ENCODE measurements around the gene EYA3. TPM values are rescaled to one million over a fixed set of nuclear protein-coding genes. Genes with fewer than 3 reads are reported as not detected.

The EYA3 gene
- total RNA-seq, 2 experiments from 2014 or later, result 30.1 to 37.1 TPM

DNA sequence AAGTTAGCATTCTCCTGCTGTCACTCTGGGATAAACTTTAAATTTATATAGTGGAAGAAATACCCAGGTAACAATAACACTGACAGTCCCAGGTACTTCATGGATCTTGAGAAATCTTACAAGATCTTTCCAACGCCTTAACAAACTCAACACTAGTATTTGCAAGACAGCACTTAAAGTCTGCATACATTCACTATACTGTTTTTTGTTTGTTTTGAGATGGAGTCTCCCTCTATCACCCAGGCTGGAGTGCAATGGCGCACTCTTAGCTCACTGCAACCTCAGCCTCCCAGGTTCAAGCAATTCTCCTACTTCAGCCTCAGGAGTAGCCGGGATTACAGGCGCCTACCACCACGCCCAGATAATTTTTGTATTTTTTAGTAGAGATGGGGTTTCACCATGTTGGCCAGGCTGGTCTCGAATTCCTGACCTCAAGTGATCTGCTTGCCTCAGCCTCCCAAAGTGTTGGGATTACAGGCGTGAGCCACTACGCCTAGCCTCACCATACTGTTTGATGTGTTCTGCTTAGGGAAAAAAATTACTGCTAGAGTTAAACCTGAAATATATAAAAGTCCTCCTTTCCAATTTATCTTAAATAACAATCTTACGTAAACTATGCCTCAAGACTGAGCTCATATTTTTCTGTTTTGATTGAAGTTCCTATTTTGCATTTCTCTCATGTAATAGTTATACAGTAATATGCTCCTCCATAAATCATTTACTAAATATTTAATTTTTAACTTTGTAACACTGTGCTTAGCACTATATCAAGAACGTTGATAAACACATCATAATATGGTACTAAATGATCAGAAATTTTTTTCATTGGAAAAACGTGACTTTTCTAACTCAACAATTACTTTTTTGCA is 17.5 kb downstream of the EYA3 start:
- ChIA-PET POLR2A (no interaction called here), CTCF (interaction anchor here (0.6 to 1.3 kb wide), 2 partner anchors 15 to 44 kb away, joined by 3 read pairs; no protein-coding TSS in a partner anchor)
- Mint-ChIP-seq H3K4me3 (no peak overlapping the region), H3K27me3 (no peaks in the 10 kb centered on the region), H3K4me1 (peaks cover 25% of the 10 kb centered on the region), H3K9me3 (ENCODE audit: low read depth) (no peaks in the 10 kb centered on the region), H3K36me3 (ENCODE audit: low read depth) (peaks cover 6% of the 10 kb centered on the region), H3K27ac (no peak overlapping the region)
- ATAC-seq (no peak), DNase-seq (no peak)
- intact Hi-C loops (cut with DNase I, micrococcal nuclease), result no loop called here

DNA sequence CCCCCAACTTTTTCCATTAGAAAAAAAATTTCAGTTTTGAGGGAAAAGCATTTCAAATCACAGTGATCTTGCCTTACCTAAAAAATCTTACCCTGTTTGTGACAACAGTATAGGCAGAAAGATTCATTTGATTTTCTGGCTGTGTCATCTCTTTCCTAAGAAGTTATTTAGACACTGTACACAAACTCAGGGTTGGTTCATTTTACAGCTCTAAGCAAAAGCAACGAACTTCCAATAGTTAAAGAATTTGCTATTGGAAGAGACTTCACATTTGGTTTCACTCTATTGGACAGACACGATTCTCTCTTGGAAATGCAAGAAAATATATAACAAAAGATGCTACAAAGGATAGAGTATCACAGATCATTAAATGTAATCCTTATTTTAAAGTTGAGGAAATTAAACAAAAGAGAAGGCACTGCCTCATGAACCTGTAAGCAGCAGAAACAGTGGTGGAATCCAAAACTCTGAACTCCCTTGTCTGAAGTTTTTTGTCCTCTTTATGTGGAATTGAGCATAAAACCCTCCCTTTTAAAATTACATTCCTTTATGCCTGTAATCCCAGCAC is 20.8 kb downstream of the EYA3 start:
- intact Hi-C loops (cut with DNase I, micrococcal nuclease), result no loop called here
- Mint-ChIP-seq H3K4me3 (no peak overlapping the region), H3K4me1 (peaks cover 26% of the 10 kb centered on the region), H3K36me3 (ENCODE audit: low read depth) (peaks cover 7% of the 10 kb centered on the region), H3K9me3 (ENCODE audit: low read depth) (no peaks in the 10 kb centered on the region), H3K27ac (no peak overlapping the region), H3K27me3 (no peaks in the 10 kb centered on the region)
- no peak for DNase-seq
- POLR2A ChIA-PET, result no interaction called here
- CTCF ChIA-PET, result interaction anchor here (1.0 to 2.0 kb wide), 5 partner anchors 10 to 24 kb away, joined by 4 to 6 read pairs (median 5); no protein-coding TSS in a partner anchor
- no peak for ATAC-seq

DNA sequence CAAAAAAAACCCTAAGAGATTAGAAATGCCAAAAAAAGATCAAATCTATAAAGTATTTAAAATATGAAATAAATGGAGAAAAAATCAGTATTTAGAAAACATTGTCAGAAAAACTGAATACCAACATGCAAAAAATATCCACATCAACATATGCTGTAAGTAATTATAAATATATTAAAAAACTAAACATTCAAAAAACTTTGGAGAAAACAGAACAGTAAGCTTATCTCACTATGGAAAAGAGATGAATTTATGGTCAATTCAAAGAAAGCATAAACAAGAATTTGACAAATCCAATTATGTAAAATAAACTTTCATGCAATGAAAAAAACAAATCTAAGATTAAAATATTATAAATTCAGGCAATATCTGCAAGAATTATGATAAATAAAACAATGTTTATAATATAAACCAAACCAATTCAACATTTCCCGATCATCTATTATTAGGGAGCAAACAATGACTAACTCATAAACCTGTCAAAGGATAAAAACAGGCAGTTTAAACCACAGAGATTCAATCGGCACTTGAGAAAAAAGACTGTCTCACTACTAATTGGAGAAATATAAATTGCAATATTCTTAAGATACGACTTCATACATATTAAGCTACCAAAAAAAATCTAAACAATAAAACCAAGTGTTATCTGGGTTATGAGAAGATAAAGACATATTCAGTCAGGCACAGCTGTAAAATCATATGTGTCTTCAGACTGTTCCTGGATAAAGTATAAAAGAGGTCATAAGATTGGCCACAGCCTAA is 21.8 kb downstream of the EYA3 start:
- Mint-ChIP-seq H3K9me3 (ENCODE audit: low read depth) (no peaks in the 10 kb centered on the region), H3K27ac (no peak overlapping the region), H3K4me3 (no peak overlapping the region), H3K4me1 (peaks cover 29% of the 10 kb centered on the region), H3K27me3 (no peaks in the 10 kb centered on the region), H3K36me3 (ENCODE audit: low read depth) (peaks cover 6% of the 10 kb centered on the region)
- DNase-seq, result no peak
- no peak for ATAC-seq
- intact Hi-C loops (cut with DNase I, micrococcal nuclease), result no loop called here
- POLR2A ChIA-PET, result interaction anchor here (0.6 kb wide), 1 partner anchor 12 kb away, joined by 4 read pairs; no protein-coding TSS in a partner anchor
- CTCF ChIA-PET, result interaction anchor here (0.7 to 2.0 kb wide), 4 partner anchors 11 to 193 kb away, joined by 4 to 6 read pairs (median 5); no protein-coding TSS in a partner anchor

DNA sequence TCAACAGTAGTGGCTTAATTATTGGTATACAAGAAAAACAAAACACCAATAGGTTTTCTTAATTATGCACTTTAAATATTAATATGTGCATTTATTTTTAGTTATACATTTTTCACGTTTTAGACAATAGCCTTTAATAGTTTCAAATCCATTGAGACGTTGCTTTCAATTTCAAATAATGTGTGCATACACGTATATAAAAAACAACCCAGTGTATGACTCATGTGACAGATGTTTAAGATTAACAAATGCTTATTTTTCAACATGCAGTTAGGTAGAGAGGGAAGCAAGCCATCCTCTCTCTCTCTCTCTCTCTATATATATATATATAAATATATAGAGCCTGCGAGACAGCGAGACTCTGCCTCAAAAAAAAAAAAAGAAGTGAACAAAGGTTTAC is 24.3 kb downstream of the EYA3 start:
- Mint-ChIP-seq H3K27me3 (no peaks in the 10 kb centered on the region), H3K4me3 (no peak overlapping the region), H3K4me1 (peaks cover 41% of the 10 kb centered on the region), H3K9me3 (ENCODE audit: low read depth) (no peaks in the 10 kb centered on the region), H3K36me3 (ENCODE audit: low read depth) (peaks cover 9% of the 10 kb centered on the region), H3K27ac (no peak overlapping the region)
- ChIA-PET CTCF (interaction anchor here (0.6 kb wide), 1 partner anchor 592 kb away, joined by 3 read pairs; no protein-coding TSS in a partner anchor), POLR2A (no interaction called here)
- DNase-seq (no peak), ATAC-seq (no peak)
- intact Hi-C loops (cut with DNase I, micrococcal nuclease), result no loop called here

DNA sequence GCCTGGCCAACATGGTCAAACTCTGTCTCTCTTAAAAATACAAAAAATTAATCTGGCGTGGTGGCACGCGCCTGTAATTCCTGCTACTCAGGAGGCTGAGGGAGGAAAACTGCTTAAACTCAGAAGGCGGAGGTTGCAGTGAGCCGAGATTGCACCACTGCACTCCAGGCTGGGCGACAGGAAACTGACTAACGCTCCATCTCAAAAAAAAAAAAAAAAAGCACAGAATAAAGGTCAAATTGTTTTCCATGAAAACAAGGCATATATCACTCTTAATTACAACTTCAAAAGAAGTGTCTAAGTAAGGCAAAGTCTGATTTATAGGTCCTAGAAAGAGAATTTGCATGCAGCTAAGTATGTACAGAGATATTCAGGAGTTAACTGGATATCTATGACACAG is 25.6 kb downstream of the EYA3 start:
- ATAC-seq (peak; percentile 52), DNase-seq (peak; percentile 60)
- POLR2A ChIA-PET, result no interaction called here
- Mint-ChIP-seq H3K4me1 (peaks cover 53% of the 10 kb centered on the region), H3K9me3 (ENCODE audit: low read depth) (no peaks in the 10 kb centered on the region), H3K27me3 (no peaks in the 10 kb centered on the region), H3K36me3 (ENCODE audit: low read depth) (peaks cover 9% of the 10 kb centered on the region), H3K27ac (peak overlapping the region; percentile 47), H3K4me3 (no peak overlapping the region)
- CTCF ChIA-PET, result no interaction called here
- intact Hi-C loops (cut with DNase I, micrococcal nuclease), result loop anchor here in 1 of 2 experiments (1.0 kb wide), 1 partner anchor 25 kb away; the partner anchor contains the start of gene EYA3

DNA sequence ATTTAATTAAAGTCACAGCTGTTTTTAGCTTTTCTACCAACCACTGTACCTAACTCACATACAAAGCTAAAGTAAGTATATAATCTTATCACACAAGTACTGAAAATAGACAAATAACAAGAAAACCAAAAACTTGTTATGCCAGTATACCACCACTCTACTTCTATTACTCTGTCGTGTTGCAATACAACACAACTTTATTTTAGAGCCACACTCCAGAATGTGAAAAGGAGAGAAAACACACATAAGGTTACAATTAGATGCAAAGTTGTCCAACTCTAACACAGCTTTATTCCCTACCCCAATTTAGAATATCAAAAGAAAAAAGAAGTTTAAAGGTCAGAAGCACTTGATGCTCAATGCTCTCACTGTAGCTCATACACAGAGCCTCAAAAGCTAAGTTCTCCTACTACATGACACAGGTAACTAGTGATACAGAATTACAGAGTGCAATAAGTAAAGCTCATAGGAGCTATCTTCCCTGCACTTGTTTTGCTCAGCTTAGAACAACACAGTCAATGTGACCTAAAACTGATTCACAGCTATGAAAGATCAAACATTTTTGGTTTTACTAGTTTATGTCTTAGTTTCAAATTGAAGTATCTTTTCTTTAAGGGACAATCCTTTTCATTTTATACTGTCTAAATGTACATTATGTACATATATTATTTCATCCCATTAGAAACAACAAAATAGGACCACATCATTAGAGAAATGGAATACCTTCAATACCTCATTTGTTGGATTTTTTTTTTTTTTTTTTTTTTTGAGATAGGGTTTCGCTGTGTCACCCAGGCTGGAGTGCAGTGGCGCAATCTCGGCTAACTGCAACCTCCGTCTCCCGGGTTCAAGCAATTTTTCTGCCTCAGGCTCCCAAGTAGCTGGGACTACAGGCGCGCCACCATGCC is 29.2 kb downstream of the EYA3 start:
- H3K27me3 Mint-ChIP-seq, result no peaks in the 10 kb centered on the region
- peak overlapping the region; percentile 58 for H3K27ac Mint-ChIP-seq
- DNase-seq (no peak), ATAC-seq (peak; percentile 79)
- intact Hi-C loops (cut with DNase I, micrococcal nuclease), result no loop called here
- ChIA-PET CTCF (interaction anchor here (0.5 to 3.2 kb wide), 6 partner anchors 16 to 149 kb away, joined by 3 to 14 read pairs (median 4); partner anchors contain the start of gene EYA3), POLR2A (interaction anchor here (0.6 to 1.1 kb wide), 3 partner anchors 17 to 377 kb away, joined by 3 to 4 read pairs (median 3); partner anchors contain the start of gene EYA3)
- H3K36me3 Mint-ChIP-seq (ENCODE audit: low read depth), result peaks cover 13% of the 10 kb centered on the region
- H3K9me3 Mint-ChIP-seq (ENCODE audit: low read depth), result no peaks in the 10 kb centered on the region
- H3K4me3 Mint-ChIP-seq, result no peak overlapping the region
- peaks cover 64% of the 10 kb centered on the region for H3K4me1 Mint-ChIP-seq

DNA sequence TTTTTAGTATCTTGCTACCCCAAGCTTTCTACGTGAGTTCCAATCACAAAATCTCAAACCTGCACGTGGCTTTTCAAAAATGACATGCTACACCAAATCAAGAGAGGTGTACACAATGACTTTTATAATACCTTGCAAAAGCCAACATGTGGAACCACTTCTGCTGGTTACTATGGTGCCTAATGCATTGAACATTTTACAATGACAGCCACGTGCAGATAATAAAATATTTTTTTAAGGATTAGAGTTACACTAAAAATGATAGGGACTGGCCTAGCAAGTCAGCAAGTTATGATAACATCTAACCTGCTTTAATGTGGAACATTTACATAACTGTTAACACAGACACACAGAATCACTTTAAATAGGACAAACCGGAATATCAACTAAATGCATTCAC is 30.2 kb downstream of the EYA3 start:
- peaks cover 15% of the 10 kb centered on the region for H3K36me3 Mint-ChIP-seq (ENCODE audit: low read depth)
- intact Hi-C loops (cut with DNase I, micrococcal nuclease), result no loop called here
- POLR2A ChIA-PET, result no interaction called here

DNA sequence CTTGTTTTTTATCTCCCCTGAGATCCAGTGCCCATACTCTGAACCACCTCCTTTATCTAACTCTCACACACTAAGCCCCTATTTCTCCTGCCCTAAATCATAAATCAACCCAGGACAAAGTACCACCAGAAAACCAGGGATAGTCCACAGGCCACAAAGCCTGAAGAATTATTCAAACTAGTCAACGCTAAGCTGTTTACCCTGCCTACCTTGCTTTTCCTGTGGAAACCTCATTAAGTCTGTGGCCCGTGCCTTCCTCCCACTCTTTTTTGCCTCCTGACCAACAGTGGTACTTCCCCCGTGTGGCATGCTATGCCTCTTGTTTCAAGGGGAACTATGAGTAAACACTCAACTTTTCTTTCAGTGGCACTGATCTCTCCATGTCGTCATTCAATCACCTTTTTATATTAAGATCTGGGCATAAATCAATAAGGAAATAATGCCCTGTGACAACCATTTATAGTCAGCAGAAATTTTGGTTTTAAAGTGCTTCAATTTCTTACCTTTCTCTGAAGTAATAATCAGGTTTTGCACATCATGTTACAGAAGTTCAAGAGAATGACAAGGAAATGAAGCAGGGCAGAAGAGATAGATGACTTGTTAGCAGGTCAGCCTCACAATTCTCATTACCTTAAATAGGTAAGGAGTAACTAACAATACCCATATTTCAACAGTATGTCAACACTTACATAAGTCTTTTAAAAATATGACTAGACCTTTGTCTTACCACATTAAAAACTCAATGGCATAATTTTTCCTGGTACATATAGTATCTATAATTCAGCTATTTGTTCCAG is 32.1 kb downstream of the EYA3 start:
- peaks cover 47% of the 10 kb centered on the region for H3K4me1 Mint-ChIP-seq
- no peaks in the 10 kb centered on the region for H3K9me3 Mint-ChIP-seq (ENCODE audit: low read depth)
- DNase-seq, result peak; percentile 85
- peak overlapping the region; percentile 1 for H3K4me3 Mint-ChIP-seq
- CTCF ChIA-PET, result interaction anchor here (0.5 to 3.2 kb wide), 8 partner anchors 19 to 453 kb away, joined by 3 to 14 read pairs (median 3); no protein-coding TSS in a partner anchor
- peaks cover 18% of the 10 kb centered on the region for H3K36me3 Mint-ChIP-seq (ENCODE audit: low read depth)
- POLR2A ChIA-PET, result no interaction called here
- intact Hi-C loops (cut with DNase I, micrococcal nuclease), result loop anchor here in 1 of 2 experiments (1.0 kb wide), 4 partner anchors 32 to 144 kb away; partner anchors contain the start of gene EYA3
- H3K27me3 Mint-ChIP-seq, result no peaks in the 10 kb centered on the region
- H3K27ac Mint-ChIP-seq, result peak overlapping the region; percentile 83
- ATAC-seq, result peak; percentile 85

More for the DNA sequence above, 30.2 kb downstream of the EYA3 start:
- no peaks in the 10 kb centered on the region for H3K27me3 Mint-ChIP-seq
- CTCF ChIA-PET, result interaction anchor here (0.6 to 3.2 kb wide), 4 partner anchors 20 to 151 kb away, joined by 4 to 14 read pairs (median 5); no protein-coding TSS in a partner anchor
- ATAC-seq, result no peak
- H3K4me3 Mint-ChIP-seq, result no peak overlapping the region
- H3K4me1 Mint-ChIP-seq, result peaks cover 58% of the 10 kb centered on the region
- H3K27ac Mint-ChIP-seq, result no peak overlapping the region
- no peaks in the 10 kb centered on the region for H3K9me3 Mint-ChIP-seq (ENCODE audit: low read depth)
- DNase-seq, result no peak

DNA sequence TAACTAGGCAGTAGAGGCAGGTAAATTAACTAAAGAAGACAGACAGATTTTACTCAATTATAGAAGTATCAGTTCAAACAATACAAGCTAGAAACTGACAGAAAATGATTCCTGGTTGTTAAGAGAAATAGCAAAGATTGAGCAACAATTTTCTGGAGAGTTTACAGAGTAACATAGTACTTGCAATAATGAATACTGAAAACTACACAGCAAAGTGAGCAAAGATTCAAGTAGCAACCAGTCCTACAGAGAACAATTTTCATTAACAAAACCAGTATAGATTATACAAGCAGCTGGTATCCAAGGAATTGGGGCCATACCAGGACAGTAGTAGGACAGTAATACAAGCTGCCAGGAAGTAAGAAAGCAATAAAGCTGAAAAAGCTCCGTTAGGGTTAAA is 37.6 kb downstream of the EYA3 start:
- ChIA-PET CTCF (no interaction called here), POLR2A (no interaction called here)
- H3K27ac Mint-ChIP-seq, result no peak overlapping the region
- intact Hi-C loops (cut with DNase I, micrococcal nuclease), result no loop called here
- no peaks in the 10 kb centered on the region for H3K27me3 Mint-ChIP-seq
- no peak overlapping the region for H3K4me3 Mint-ChIP-seq
- H3K36me3 Mint-ChIP-seq (ENCODE audit: low read depth), result peaks cover 19% of the 10 kb centered on the region
- no peaks in the 10 kb centered on the region for H3K9me3 Mint-ChIP-seq (ENCODE audit: low read depth)
- DNase-seq (no peak), ATAC-seq (no peak)
- peaks cover 18% of the 10 kb centered on the region for H3K4me1 Mint-ChIP-seq

DNA sequence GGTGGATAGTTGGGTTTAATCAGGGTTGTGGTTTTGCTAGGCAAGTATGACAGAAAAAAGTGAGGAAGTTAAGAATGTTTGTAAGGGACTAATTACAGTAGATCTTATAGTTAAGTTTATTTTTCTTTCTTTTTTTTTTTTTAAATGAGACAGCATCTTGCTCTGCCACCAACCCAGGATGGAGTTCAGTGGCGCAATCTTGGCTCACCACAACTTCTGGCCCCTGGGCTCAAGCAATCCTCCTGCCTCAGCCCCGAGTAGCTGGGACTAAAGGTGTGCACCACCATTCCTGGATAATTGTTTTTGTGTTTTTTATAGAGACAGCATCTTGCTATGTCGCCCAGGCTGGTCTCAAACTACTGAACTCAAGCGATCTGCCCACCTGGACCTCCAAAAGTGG is 41.7 kb downstream of the EYA3 start:
- H3K4me1 Mint-ChIP-seq, result peaks cover 9% of the 10 kb centered on the region
- H3K36me3 Mint-ChIP-seq (ENCODE audit: low read depth), result peaks cover 12% of the 10 kb centered on the region
- H3K27ac Mint-ChIP-seq, result no peak overlapping the region
- intact Hi-C loops (cut with DNase I, micrococcal nuclease), result no loop called here
- DNase-seq, result no peak
- ChIA-PET CTCF (no interaction called here), POLR2A (no interaction called here)
- H3K4me3 Mint-ChIP-seq, result no peak overlapping the region
- no peaks in the 10 kb centered on the region for H3K27me3 Mint-ChIP-seq
- no peak for ATAC-seq
- H3K9me3 Mint-ChIP-seq (ENCODE audit: low read depth), result no peaks in the 10 kb centered on the region

Measured in activated CD4-positive, alpha-beta T cell treated with anti-CD3 and anti-CD28 coated beads for 36 hours (primary cell).